Amniotic epithelial cell (primary cell): ENCODE measurements around the gene DCAF11.
A peak's percentile ranks its signal among the peaks of the same experiment; 100 is the strongest.

ENCODE experiments used
- DNase-seq: peaks from one replicate; pipeline ENCODE4 v3.0.0-alpha.2; 2010; ENCODE audit warnings: low read depth

Gene DCAF11

GRCh38 chr14:24121210-24121609 lies 6.6 kb downstream of the DCAF11 start:
- no peak for DNase-seq

GRCh38 chr14:24122416-24122815 lies 7.8 kb downstream of the DCAF11 start:
- no peak for DNase-seq

- no peak for DNase-seq
Observed at GRCh38 chr14:24122898-24123297, 8.3 kb downstream of the DCAF11 start.

GRCh38 chr14:24123424-24124417 lies 9.1 kb downstream of the DCAF11 start:
- DNase-seq = no peak

GRCh38 chr14:24126939-24127338 lies 12.4 kb downstream of the DCAF11 start:
- DNase-seq = no peak

- no peak for DNase-seq
Observed at GRCh38 chr14:24127673-24128072, 13.1 kb downstream of the DCAF11 start.

- no peak for DNase-seq
Observed at GRCh38 chr14:24129410-24129998, 14.9 kb downstream of the DCAF11 start.

- DNase-seq = no peak
Observed at GRCh38 chr14:24130380-24130716, 15.8 kb downstream of the DCAF11 start, which contains the start of gene FITM1. FITM1 (plus strand) TSS chr14:24130659; CDS start chr14:24131564, 905 bp downstream.

- DNase-seq = no peak
Observed at GRCh38 chr14:24130717-24131548, 16.4 kb downstream of the DCAF11 start.

- no peak for DNase-seq
Observed at GRCh38 chr14:24131549-24131966, 17.0 kb downstream of the DCAF11 start.

GRCh38 chr14:24132061-24132685 lies 17.6 kb downstream of the DCAF11 start:
- no peak for DNase-seq

- DNase-seq = no peak
Observed at GRCh38 chr14:24132976-24133375, 18.4 kb downstream of the DCAF11 start.

- no peak for DNase-seq
Observed at GRCh38 chr14:24133735-24134134, 19.2 kb downstream of the DCAF11 start.

- no peak for DNase-seq
Observed at GRCh38 chr14:24135584-24135833, 20.9 kb downstream of the DCAF11 start.

GRCh38 chr14:24135834-24136683 lies 21.5 kb downstream of the DCAF11 start, which contains the start of gene PSME1:
PSME1 (plus strand) TSS chr14:24136194; CDS start chr14:24136263, 69 bp downstream.
- peak; percentile 75 for DNase-seq

GRCh38 chr14:24136684-24137528 lies 22.3 kb downstream of the DCAF11 start:
- DNase-seq = no peak

- no peak for DNase-seq
Observed at GRCh38 chr14:24137529-24138395, 23.2 kb downstream of the DCAF11 start.

GRCh38 chr14:24138396-24139271 lies 24.1 kb downstream of the DCAF11 start:
- no peak for DNase-seq
